ENCODE measurements around the gene HBG1. TPM values are rescaled to one million over a fixed set of nuclear protein-coding genes. Genes with fewer than 3 reads are reported as not detected.

The HBG1 gene
- total and polyA plus RNA-seq, 2 of the 8 experiments (the other 6 are each of a cell fraction or from before 2014, with no cell fraction given): 0.26 TPM; not detected in 1

DNA sequence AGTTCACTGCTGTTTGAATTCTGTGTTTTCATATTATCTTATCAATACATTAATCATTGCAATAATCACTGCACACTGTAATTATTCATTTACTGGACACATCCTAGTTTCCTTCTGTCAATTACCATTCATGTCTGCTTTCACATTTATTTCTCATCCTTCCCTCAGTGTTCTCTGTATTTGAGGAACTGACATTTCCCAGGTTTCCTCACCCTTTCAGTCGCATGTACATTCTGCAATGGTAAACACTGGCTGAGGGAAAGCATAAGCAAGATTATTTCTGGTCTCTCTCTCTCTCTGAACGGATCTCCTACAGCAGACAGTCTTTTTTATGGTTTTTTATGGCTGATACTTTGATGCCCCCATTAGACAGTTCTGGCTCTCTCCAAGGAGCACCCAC, 11.2 kb downstream of the HBG1 start (continued):
- TF ChIP-seq MAX (IDR thresholded peaks at IDR 0.05) (no peak), SIRT6 (IDR thresholded peaks at IDR 0.05; ENCODE audit: low read length) (no peak), BACH1 (IDR thresholded peaks at IDR 0.05; ENCODE audit: low read length) (no peak), BCL11A (IDR thresholded peaks at IDR 0.05; ENCODE audit: low read depth in 2 of 2, low read length in 2 of 2) (no peak)

Data from H1 (cell line).